GM12878 (cell line): ENCODE data around the gene KLHL25. TPM values are rescaled to one million over a fixed set of nuclear protein-coding genes. Genes with fewer than 3 reads are reported as not detected.

Experiments
- ATAC-seq: fragments of 200-7000 bp; cut with Tn5 transposase; 3 replicates; pipeline ENCODE4 v1.9.1; 2020; ENCODE audit warnings: mild to moderate bottlenecking, moderate library complexity
- BruUV-seq: library from RNA; stranded (reverse); fragments of 400-500 nt; replicated peaks from 2 replicates; lab custom pipeline; 2021; lab: Mats Ljungman, UMichigan
- CTCF ChIA-PET: fragments of 300-600 bp; sonication (Branson Sonifier 250); formaldehyde crosslinking; extraction: SDS; loops from one replicate; lab custom pipeline; 2021; ENCODE audit warnings: inconsistent platforms; lab: Yijun Ruan, JAX
- POLR2A ChIA-PET: fragments of 350-600 bp; formaldehyde crosslinking; extraction: SDS; loops from one replicate; lab custom pipeline; 2021; ENCODE audit warnings: inconsistent platforms; lab: Charles Lee
- RAD21 ChIA-PET: fragments of 300-600 bp; sonication (Branson Sonifier 250); formaldehyde crosslinking; loops from one replicate; lab custom pipeline; 2023; ENCODE audit warnings: antibody characterized with exemption; ENCODE audit not compliant: unreplicated experiment; lab: Charles Lee
- SMC1A ChIA-PET: fragments of 300-600 bp; sonication (Branson Sonifier 250); formaldehyde crosslinking; loops from one replicate; lab custom pipeline; 2023; ENCODE audit not compliant: unreplicated experiment, uncharacterized antibody; lab: Charles Lee
- DNase-seq: peaks from one replicate; pipeline ENCODE4 v3.0.0-alpha.2; 2011; ENCODE audit warnings: low read depth, low spot score
- FAIRE-seq: peaks from 3 replicates; lab custom pipeline; 2011; peaks lifted over from hg19 to GRCh38; lab: Jason Lieb, UNC
- H2AFZ ChIP-seq: 2 replicates; pipeline ENCODE4 v1.6.0; 2011; ENCODE audit warnings: low read depth, low read length, control low read depth; ENCODE audit not compliant: control insufficient read depth
- H3K27ac ChIP-seq: 2 replicates; pipeline ENCODE4 v1.5.1; 2011; ENCODE audit warnings: control low read depth; ENCODE audit not compliant: control insufficient read depth, insufficient read depth
- H3K27me3 ChIP-seq, 2 experiments: replicated peaks in 1 of 2; 2 replicates each; pipeline versions ENCODE4 v1.6.0 to v1.6.1; 2011; ENCODE audit warnings: low read length in 1 of 2; ENCODE audit not compliant: control insufficient read depth in 2 of 2, insufficient read depth in 2 of 2
- H3K36me3 ChIP-seq, 2 experiments: 2 replicates each; pipeline ENCODE4 v1.5.1; 2011; ENCODE audit warnings: low read length in 1 of 2; ENCODE audit not compliant: control insufficient read depth in 2 of 2, insufficient read depth in 2 of 2
- H3K4me1 ChIP-seq: 2 replicates; pipeline ENCODE4 v1.6.1; 2011; ENCODE audit warnings: mild to moderate bottlenecking, low read length, moderate library complexity, mixed read lengths; ENCODE audit not compliant: control insufficient read depth, insufficient read depth
- H3K4me2 ChIP-seq: 2 replicates; pipeline ENCODE4 v1.6.0; 2011; ENCODE audit warnings: control low read depth; ENCODE audit not compliant: control insufficient read depth, insufficient read depth
- H3K4me3 ChIP-seq: fragments of 200-600 bp; sonication (generic); 2 replicates; pipeline ENCODE4 v1.5.1; 2016
- H3K79me2 ChIP-seq: 2 replicates; pipeline ENCODE4 v1.6.0; 2011; ENCODE audit warnings: low read length; ENCODE audit not compliant: control insufficient read depth, insufficient read depth
- H3K9ac ChIP-seq: 2 replicates; pipeline ENCODE4 v1.8.0; 2011; ENCODE audit warnings: low read length, control low read depth, mixed read lengths; ENCODE audit not compliant: control insufficient read depth, insufficient read depth
- H3K9me3 ChIP-seq: replicated peaks from 3 replicates; pipeline ENCODE4 v1.5.1; 2011; ENCODE audit warnings: mild to moderate bottlenecking, low read length; ENCODE audit not compliant: control insufficient read depth, insufficient read depth
- H4K20me1 ChIP-seq: 2 replicates; pipeline ENCODE4 v1.6.0; 2011; ENCODE audit not compliant: control insufficient read depth, insufficient read depth
- CEBPZ ChIP-seq: fragments of 150-350 bp; IDR thresholded peaks from 2 replicates; pipeline ENCODE4 v1.6.1; 2016; ENCODE audit warnings: low read depth, low read length
- CHD2 ChIP-seq: IDR thresholded peaks from 2 replicates; pipeline ENCODE4 v1.6.1; 2011; ENCODE audit warnings: low read depth, low read length, improper control_type of control experiment, borderline replicate concordance
- GATAD2B ChIP-seq: fragments of 450-650 bp; conservative IDR thresholded peaks from 2 replicates; pipeline ENCODE4 v1.6.1; 2017; ENCODE audit warnings: low read depth, mild to moderate bottlenecking, moderate library complexity
- IRF4 ChIP-seq: IDR thresholded peaks from 2 replicates; pipeline ENCODE4 v1.6.1; 2011; ENCODE audit warnings: low read depth, low read length
- MEF2A ChIP-seq: IDR thresholded peaks from 2 replicates; pipeline ENCODE4 v1.6.1; 2011; ENCODE audit warnings: low read depth, mild to moderate bottlenecking, low read length, moderate library complexity; ENCODE audit not compliant: insufficient read depth
- NFIC ChIP-seq: IDR thresholded peaks from 2 replicates; pipeline ENCODE4 v1.6.1; 2012; ENCODE audit warnings: low read depth, mild to moderate bottlenecking, inconsistent platforms, low read length, moderate library complexity
- TCF12 ChIP-seq: IDR thresholded peaks from 2 replicates; pipeline ENCODE4 v1.6.1; 2011; ENCODE audit warnings: low read depth, mild to moderate bottlenecking, low read length
- TCF7 ChIP-seq: IDR thresholded peaks from 2 replicates; pipeline ENCODE4 v1.6.1; 2014; ENCODE audit warnings: antibody characterized with exemption, borderline replicate concordance
- ZNF217 ChIP-seq: fragments of 450-650 bp; IDR thresholded peaks from 2 replicates; pipeline ENCODE4 v1.6.1; 2017; ENCODE audit warnings: antibody characterized with exemption, mild to moderate bottlenecking
- ZNF687 ChIP-seq: fragments of 450-650 bp; IDR thresholded peaks from 2 replicates; pipeline ENCODE4 v1.6.1; 2017; ENCODE audit warnings: mild to moderate bottlenecking, moderate library complexity
- WGBS: methylation state at CpG from one replicate; pipeline ENCODE4 v1.1.6; 2016; ENCODE audit warnings: low lambda C conversion rate; ENCODE audit not compliant: insufficient replicate concordance, insufficient coverage; ENCODE audit errors: missing lambda C conversion rate; 5-methylcytosine and 5-hydroxymethylcytosine counted together
- in situ Hi-C: fragments of 300-500 bp; cut with MboI; formaldehyde crosslinking; loops from 9 replicates; pipeline ENCODE4 v1.14.3; 2018; ENCODE audit warnings: mixed read lengths
- intact Hi-C: fragments of 100-400 bp; cut with micrococcal nuclease; formaldehyde crosslinking; loops from one replicate; pipeline ENCODE4 v1.14.2; 2022; ENCODE audit not compliant: unreplicated experiment
- polyA plus RNA-seq, 11 experiments: library from polyadenylated mRNA; depleted of rRNA in 4 of 11; unstranded in 6 of 11; stranded (reverse) in 5 of 11; fragments of >200 nt; fragmentation: Nextera tagmentation in 4 of 11; fragmentation: Illumina TruSeq in 1 of 11; extraction: Ambion mirVana in 4 of 11; extraction: Trizol in 1 of 11; gene quantifications; 1 replicate in 1 of 11; 2 replicates in 10 of 11; pipeline versions ENCODE4 v1.2.1 to v1.2.3, GENCODE V29; 2011 to 2016; ENCODE audit warnings: inconsistent platforms in 2 of 11, missing spikeins in 2 of 11, low read depth in 1 of 11
- total RNA-seq, 4 experiments: library from RNA; depleted of rRNA in 3 of 4; stranded (reverse); fragments of >200 nt in 3 of 4; fragmentation: Illumina TruSeq in 1 of 4; extraction: Trizol in 1 of 4; gene quantifications; 2 replicates each; pipeline versions ENCODE4 v1.2.1 to v1.2.3, GENCODE V29; 2013 to 2021
- TF ChIP-seq, protein P1 (sequence below): fragments of 450-650 bp; IDR thresholded peaks from 2 replicates; pipeline ENCODE4 v1.6.1; 2017; ENCODE audit warnings: mild to moderate bottlenecking, low read depth, inconsistent platforms; ENCODE audit not compliant: poor library complexity, severe bottlenecking

KLHL25 gene
- total and polyA plus RNA-seq, 10 of the 15 experiments (the other 5 are each of a cell fraction or from before 2014, with no cell fraction given) = 0.04 to 3.0 (median 2.1) TPM; not detected in 1

GRCh38 chr15:85828126-85828525, 33.4 kb upstream of the KLHL25 start:
- Histone ChIP-seq H3K27ac (no peak overlapping the region), H2AFZ (no peak overlapping the region), H3K79me2 (no peaks in the 10 kb centered on the region), H3K36me3 (no peaks in the 10 kb centered on the region), H3K4me1 (no peaks in the 10 kb centered on the region), H4K20me1 (no peaks in the 10 kb centered on the region), H3K4me3 (no peak overlapping the region), H3K27me3 (no peaks in the 10 kb centered on the region; a peak in 1 of 4 replicates), H3K4me2 (no peak overlapping the region), H3K9ac (no peak overlapping the region), H3K9me3 (no peaks in the 10 kb centered on the region)
- RAD21 ChIA-PET = no interaction called here
- intact Hi-C loops (no loop called here), in situ Hi-C loops (no loop called here)
- POLR2A ChIA-PET = interaction anchor here (0.7 kb wide), 1 partner anchor 280 kb away, joined by 7 read pairs; no protein-coding TSS in a partner anchor
- CTCF ChIA-PET = interaction anchor here (1.0 to 1.8 kb wide), 3 partner anchors 13 to 31 kb away, joined by 3 to 6 read pairs (median 5); no protein-coding TSS in a partner anchor
- SMC1A ChIA-PET = no interaction called here
- FAIRE-seq (no peak), DNase-seq (no peak), ATAC-seq (no peak)
- no TSS peak for BruUV-seq
- TF ChIP-seq TCF12 (no peak), IRF4 (no peak), NFIC (no peak), ZNF687 (no peak), TCF7 (no peak), CHD2 (no peak), MEF2A (no peak), ZNF217 (no peak), GATAD2B (no peak), CEBPZ (no peak)
- TF ChIP-seq, protein P1, sequence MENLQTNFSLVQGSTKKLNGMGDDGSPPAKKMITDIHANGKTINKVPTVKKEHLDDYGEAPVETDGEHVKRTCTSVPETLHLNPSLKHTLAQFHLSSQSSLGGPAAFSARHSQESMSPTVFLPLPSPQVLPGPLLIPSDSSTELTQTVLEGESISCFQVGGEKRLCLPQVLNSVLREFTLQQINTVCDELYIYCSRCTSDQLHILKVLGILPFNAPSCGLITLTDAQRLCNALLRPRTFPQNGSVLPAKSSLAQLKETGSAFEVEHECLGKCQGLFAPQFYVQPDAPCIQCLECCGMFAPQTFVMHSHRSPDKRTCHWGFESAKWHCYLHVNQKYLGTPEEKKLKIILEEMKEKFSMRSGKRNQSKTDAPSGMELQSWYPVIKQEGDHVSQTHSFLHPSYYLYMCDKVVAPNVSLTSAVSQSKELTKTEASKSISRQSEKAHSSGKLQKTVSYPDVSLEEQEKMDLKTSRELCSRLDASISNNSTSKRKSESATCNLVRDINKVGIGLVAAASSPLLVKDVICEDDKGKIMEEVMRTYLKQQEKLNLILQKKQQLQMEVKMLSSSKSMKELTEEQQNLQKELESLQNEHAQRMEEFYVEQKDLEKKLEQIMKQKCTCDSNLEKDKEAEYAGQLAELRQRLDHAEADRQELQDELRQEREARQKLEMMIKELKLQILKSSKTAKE = no peak
- 50% methylated on average over 1 of the region's 1 CpG for WGBS
